Esophagus squamous epithelium (tissue), 5 donors: Measurements from ENCODE around the gene CETN1. TPM values are rescaled to one million over a fixed set of nuclear protein-coding genes. Genes with fewer than 3 reads are reported as not detected.

Experiments used
- DNase-seq: peaks from one replicate; lab custom pipeline; 2025; lab: John Stamatoyannopoulos, UW
- H3K27ac ChIP-seq, 4 donors: fragments of 200-600 bp; sonication (generic); one replicate each; pipeline ENCODE4 v1.5.1; 2016 to 2019; ENCODE audit warnings: mild to moderate bottlenecking in 1 of 4
- H3K27me3 ChIP-seq, 4 donors: fragments of 200-600 bp; sonication (generic); 1 replicate in 3 of 4; 2 replicates in 1 of 4; pipeline versions ENCODE4 v1.5.1 to v1.6.0; 2017 to 2021; ENCODE audit warnings: antibody characterized with exemption in 1 of 4
- H3K36me3 ChIP-seq, 3 donors: fragments of 200-600 bp; sonication (generic); one replicate each; pipeline ENCODE4 v1.5.1; 2016 to 2019
- H3K4me1 ChIP-seq, 3 donors: fragments of 200-600 bp; sonication (generic); one replicate each; pipeline ENCODE4 v1.5.1; 2017 to 2019
- H3K4me3 ChIP-seq, 4 donors: fragments of 200-600 bp; sonication (generic); 1 replicate in 3 of 4; 2 replicates in 1 of 4; pipeline ENCODE4 v1.5.1; 2016 to 2019; ENCODE audit warnings: mild to moderate bottlenecking in 2 of 4, moderate library complexity in 1 of 4
- H3K9me3 ChIP-seq, 3 donors: fragments of 200-600 bp; sonication (generic); one replicate each; pipeline ENCODE4 v1.5.1; 2016 to 2019
- CTCF ChIP-seq, 6 experiments: fragments of 450-650 bp in 4 of 6; fragments of 200-600 bp in 2 of 6; sonication (generic) in 2 of 6; IDR thresholded peaks; one replicate each; pipeline ENCODE4 v1.5.1; 2016 to 2019; ENCODE audit warnings: antibody characterized with exemption in 6 of 6, mild to moderate bottlenecking in 4 of 6, moderate library complexity in 4 of 6
- POLR2A ChIP-seq, 4 donors: fragments of 450-650 bp; IDR thresholded peaks; one replicate each; pipeline ENCODE4 v1.6.1; 2017; ENCODE audit warnings: antibody characterized with exemption in 4 of 4, mild to moderate bottlenecking in 4 of 4, moderate library complexity in 3 of 4
- WGBS, 2 donors: methylation state at CpG; one replicate each; pipeline ENCODE4 v1.1.5; 2018; 5-methylcytosine and 5-hydroxymethylcytosine counted together
- intact Hi-C: fragments of 100-400 bp; cut with DNase I; formaldehyde crosslinking; loops from one replicate; pipeline ENCODE4 v1.15.0; 2022
- total RNA-seq, 4 donors: library from RNA; depleted of rRNA; stranded (reverse); fragments of >200 nt; gene quantifications; one replicate each; pipeline ENCODE4 v1.1.0, GENCODE V29; 2016
- donor health status: DM: yes; HTN: yes; CAD: no.

Gene CETN1
- total RNA-seq, 4 donors from 2014 or later, result not detected

GRCh38 chr18:572091-572830 lies 7.9 kb upstream of the CETN1 start:
- Histone ChIP-seq H3K27ac (no peak overlapping the region), H3K36me3 (no peaks in the 10 kb centered on the region), H3K9me3 (no peaks in the 10 kb centered on the region), H3K4me3 (no peak overlapping the region), H3K27me3 (no peaks in the 10 kb centered on the region), H3K4me1 (peaks cover 0 to 12% (median 0%) of the 10 kb centered on the region in 3 donors)
- intact Hi-C loops, result no loop called here
- WGBS, 2 donors, result 81 to 88% methylated on average over 8 to 9 of the region's 9 CpGs
- no peak for DNase-seq
- no peak for TF ChIP-seq POLR2A (IDR thresholded peaks at IDR 0.05)
- TF ChIP-seq CTCF (IDR thresholded peaks at IDR 0.05), result no peak

- H3K4me1 ChIP-seq, result peaks cover 0 to 12% (median 0%) of the 10 kb centered on the region in 3 donors
- H3K27me3 ChIP-seq, result no peaks in the 10 kb centered on the region
- H3K27ac ChIP-seq, result no peak overlapping the region
- H3K4me3 ChIP-seq, result no peak overlapping the region
- TF ChIP-seq CTCF (IDR thresholded peaks at IDR 0.05) (no peak), POLR2A (IDR thresholded peaks at IDR 0.05) (no peak)
- intact Hi-C loops, result no loop called here
- no peaks in the 10 kb centered on the region for H3K36me3 ChIP-seq
- no peaks in the 10 kb centered on the region for H3K9me3 ChIP-seq
- DNase-seq, result no peak
These were observed 7.3 kb upstream of the CETN1 start for GRCh38 chr18:572831-573289.

GRCh38 chr18:573385-573784 lies 6.8 kb upstream of the CETN1 start:
- intact Hi-C loops, result no loop called here
- Histone ChIP-seq H3K9me3 (no peaks in the 10 kb centered on the region), H3K4me1 (peaks cover 0 to 12% (median 0%) of the 10 kb centered on the region in 3 donors), H3K27ac (no peak overlapping the region), H3K4me3 (no peak overlapping the region), H3K36me3 (no peaks in the 10 kb centered on the region), H3K27me3 (no peaks in the 10 kb centered on the region)
- TF ChIP-seq POLR2A (IDR thresholded peaks at IDR 0.05), result no peak
- TF ChIP-seq CTCF (IDR thresholded peaks at IDR 0.05), result no peak
- no peak for DNase-seq
- 50 to 70% methylated on average over 1 of the region's 1 CpG for WGBS, 2 donors

GRCh38 chr18:574149-574860 lies 5.9 kb upstream of the CETN1 start:
- no peak overlapping the region for H3K27ac ChIP-seq
- WGBS, 2 donors, result 57 to 64% methylated on average over 4 of the region's 4 CpGs
- no peaks in the 10 kb centered on the region for H3K9me3 ChIP-seq
- H3K36me3 ChIP-seq, result no peaks in the 10 kb centered on the region
- no peak for DNase-seq
- intact Hi-C loops, result no loop called here
- peaks cover 0 to 12% (median 0%) of the 10 kb centered on the region in 3 donors for H3K4me1 ChIP-seq
- no peaks in the 10 kb centered on the region for H3K27me3 ChIP-seq
- no peak overlapping the region for H3K4me3 ChIP-seq
- TF ChIP-seq CTCF (IDR thresholded peaks at IDR 0.05) (no peak), POLR2A (IDR thresholded peaks at IDR 0.05) (no peak)
